Activated CD4-positive, alpha-beta memory T cell treated with anti-CD3 and anti-CD28 coated beads for 36 hours (primary cell): Measurements from ENCODE around the gene THADA. TPM values are rescaled to one million over a fixed set of nuclear protein-coding genes. Genes with fewer than 3 reads are reported as not detected.
A peak's percentile ranks its signal among the peaks of the same experiment; 100 is the strongest.

Experiments used
- CTCF ChIA-PET: fragments of 350-600 bp; sonication (Branson Sonifier 250); formaldehyde crosslinking; loops from one replicate; lab custom pipeline; 2021; ENCODE audit warnings: antibody characterized with exemption, inconsistent platforms; lab: Charles Lee
- POLR2A ChIA-PET: fragments of 350-600 bp; sonication (Branson Sonifier 250); formaldehyde crosslinking; loops from one replicate; lab custom pipeline; 2021; ENCODE audit warnings: antibody characterized with exemption; lab: Charles Lee
- DNase-seq: peaks from one replicate; pipeline ENCODE4 v3.0.0-alpha.2; 2020
- H3K27ac Mint-ChIP-seq: one replicate; pipeline ENCODE4 v1.8.0; 2021; ENCODE audit warnings: mixed read lengths
- H3K27me3 Mint-ChIP-seq: one replicate; pipeline ENCODE4 v1.8.0; 2021; ENCODE audit warnings: mixed read lengths
- H3K36me3 Mint-ChIP-seq: one replicate; pipeline ENCODE4 v1.8.0; 2021; ENCODE audit warnings: mixed read lengths
- H3K4me1 Mint-ChIP-seq: one replicate; pipeline ENCODE4 v1.8.0; 2021; ENCODE audit warnings: low read depth, mixed read lengths
- H3K4me3 Mint-ChIP-seq: one replicate; pipeline ENCODE4 v1.8.0; 2021; ENCODE audit warnings: mild to moderate bottlenecking, mixed read lengths
- H3K9me3 Mint-ChIP-seq: one replicate; pipeline ENCODE4 v1.8.0; 2021; ENCODE audit warnings: mixed read lengths
- intact Hi-C: fragments of 100-400 bp; cut with micrococcal nuclease; formaldehyde crosslinking; loops from one replicate; pipeline ENCODE4 v1.15.1; 2023
- total RNA-seq, 2 experiments: library from RNA; stranded (reverse); gene quantifications; one replicate each; pipeline ENCODE4 v1.2.3, GENCODE V29; 2021

Gene THADA
- total RNA-seq, 2 experiments from 2014 or later: 39.0 to 46.6 TPM

DNA sequence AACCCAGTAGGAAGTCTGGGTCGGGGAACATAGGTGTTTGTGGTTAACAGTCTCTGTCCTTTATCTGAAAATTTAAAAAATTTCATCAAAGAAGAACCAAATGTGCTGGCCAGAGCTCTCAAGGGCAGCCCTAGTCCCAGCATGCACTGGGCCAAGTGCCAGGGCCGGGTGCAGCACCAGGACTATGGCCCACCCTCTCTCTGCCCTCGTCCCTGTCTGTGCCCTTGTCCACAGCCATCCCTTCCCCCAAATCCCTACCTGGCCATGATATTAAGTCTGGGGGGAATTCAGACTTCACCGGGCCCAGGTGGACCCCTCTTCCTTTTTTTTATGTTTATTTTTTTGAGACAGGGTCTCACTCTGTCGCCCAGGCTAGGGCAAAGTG is 355.1 kb downstream of the THADA start:
- ChIA-PET POLR2A (no interaction called here), CTCF (interaction anchor here (0.7 to 2.0 kb wide), 3 partner anchors 11 to 114 kb away, joined by 3 to 7 read pairs (median 5); no protein-coding TSS in a partner anchor)
- no peak overlapping the region for H3K4me3 Mint-ChIP-seq
- no peaks in the 10 kb centered on the region for H3K9me3 Mint-ChIP-seq
- no peak overlapping the region for H3K27ac Mint-ChIP-seq
- intact Hi-C loops: no loop called here
- peaks cover 9% of the 10 kb centered on the region for H3K4me1 Mint-ChIP-seq
- peaks cover 1% of the 10 kb centered on the region for H3K36me3 Mint-ChIP-seq
- H3K27me3 Mint-ChIP-seq: no peaks in the 10 kb centered on the region
- no peak for DNase-seq

DNA sequence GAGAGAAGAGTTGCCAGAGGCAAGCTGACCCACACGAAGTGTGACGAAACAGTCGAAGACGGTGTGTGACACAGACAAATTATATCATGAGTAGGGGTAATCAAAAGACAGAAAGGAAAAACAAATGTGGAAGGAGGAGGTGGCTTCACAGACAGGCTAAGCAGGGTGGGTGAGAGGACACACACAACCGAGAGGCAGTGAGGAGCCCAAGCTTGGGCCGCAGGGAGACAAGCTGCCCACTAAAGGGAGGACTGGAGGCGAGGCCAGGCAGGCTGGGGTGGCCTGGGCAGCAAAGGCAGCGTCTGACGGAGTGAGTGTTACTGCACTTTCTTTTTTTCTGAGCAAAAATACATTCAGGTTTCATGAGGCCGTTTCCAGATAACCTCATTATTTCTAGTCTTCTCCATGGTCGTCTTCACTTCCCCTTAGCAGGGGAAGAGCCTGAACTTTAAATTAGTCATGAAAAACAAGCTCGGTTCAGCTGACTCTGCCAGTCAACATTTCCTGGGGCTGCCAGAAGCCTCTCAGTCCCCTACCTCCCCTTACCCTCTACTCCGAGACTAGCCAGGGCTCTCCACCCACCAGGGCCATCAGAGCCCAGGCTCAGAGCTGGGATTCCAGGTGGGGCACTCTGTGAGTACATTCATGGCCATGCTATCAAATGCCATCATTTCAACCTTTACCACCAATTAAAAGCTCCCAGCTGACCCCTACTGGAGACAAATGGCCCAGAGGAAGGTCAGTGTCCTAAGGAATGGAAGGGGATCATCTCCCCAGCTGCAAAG is 355.7 kb downstream of the THADA start:
- CTCF ChIA-PET: interaction anchor here (0.7 to 2.0 kb wide), 4 partner anchors 11 to 113 kb away, joined by 3 to 7 read pairs (median 4); no protein-coding TSS in a partner anchor
- no peak overlapping the region for H3K4me3 Mint-ChIP-seq
- peaks cover 1% of the 10 kb centered on the region for H3K36me3 Mint-ChIP-seq
- intact Hi-C loops: no loop called here
- H3K9me3 Mint-ChIP-seq: no peaks in the 10 kb centered on the region
- POLR2A ChIA-PET: no interaction called here
- no peak overlapping the region for H3K27ac Mint-ChIP-seq
- no peak for DNase-seq
- H3K27me3 Mint-ChIP-seq: no peaks in the 10 kb centered on the region
- peaks cover 9% of the 10 kb centered on the region for H3K4me1 Mint-ChIP-seq

DNA sequence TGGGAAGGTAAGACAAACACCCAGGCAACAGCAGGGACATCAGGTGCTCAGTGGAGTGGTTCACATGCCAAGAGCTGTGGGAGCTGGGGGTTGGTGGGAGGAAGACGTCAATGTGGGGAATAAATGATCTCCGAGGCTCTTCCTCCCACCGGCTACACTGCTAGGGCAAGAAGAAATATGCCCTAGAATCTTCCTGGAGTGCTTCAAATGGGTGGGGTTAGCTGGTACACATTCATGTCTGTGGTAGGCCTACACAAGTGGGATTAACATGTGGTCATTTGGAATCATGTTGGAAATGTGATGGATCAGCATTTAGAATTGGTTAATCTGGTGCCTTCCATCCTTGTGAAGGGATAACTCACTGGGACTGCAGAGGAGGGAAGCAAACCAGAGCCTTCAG is 357.0 kb downstream of the THADA start:
- H3K36me3 Mint-ChIP-seq: peaks cover 1% of the 10 kb centered on the region
- H3K4me1 Mint-ChIP-seq: peaks cover 9% of the 10 kb centered on the region
- POLR2A ChIA-PET: no interaction called here
- H3K4me3 Mint-ChIP-seq: no peak overlapping the region
- intact Hi-C loops: no loop called here
- DNase-seq: no peak
- no peaks in the 10 kb centered on the region for H3K27me3 Mint-ChIP-seq
- CTCF ChIA-PET: interaction anchor here (1.2 kb wide), 1 partner anchor 10 kb away, joined by 3 read pairs; no protein-coding TSS in a partner anchor
- H3K9me3 Mint-ChIP-seq: no peaks in the 10 kb centered on the region
- H3K27ac Mint-ChIP-seq: no peak overlapping the region

DNA sequence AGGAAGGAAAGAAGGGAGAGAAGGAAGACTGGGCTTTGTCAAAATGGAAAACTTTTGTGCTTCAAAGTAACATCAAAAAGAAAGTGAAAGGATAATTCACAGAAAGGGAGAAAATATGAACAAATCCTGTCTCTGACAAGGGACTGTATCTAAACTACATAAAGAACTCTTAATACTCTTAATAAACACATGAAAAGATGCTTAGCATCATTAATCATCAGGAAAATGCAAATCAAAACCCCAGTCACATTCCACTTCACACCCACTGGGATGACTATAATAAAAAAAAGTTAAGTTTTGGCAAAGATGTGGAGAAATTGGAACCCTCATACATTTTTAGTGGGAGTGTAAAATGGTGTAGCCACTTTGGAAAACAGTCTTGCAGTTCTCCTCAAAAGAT is 357.7 kb downstream of the THADA start:
- intact Hi-C loops: no loop called here

DNA sequence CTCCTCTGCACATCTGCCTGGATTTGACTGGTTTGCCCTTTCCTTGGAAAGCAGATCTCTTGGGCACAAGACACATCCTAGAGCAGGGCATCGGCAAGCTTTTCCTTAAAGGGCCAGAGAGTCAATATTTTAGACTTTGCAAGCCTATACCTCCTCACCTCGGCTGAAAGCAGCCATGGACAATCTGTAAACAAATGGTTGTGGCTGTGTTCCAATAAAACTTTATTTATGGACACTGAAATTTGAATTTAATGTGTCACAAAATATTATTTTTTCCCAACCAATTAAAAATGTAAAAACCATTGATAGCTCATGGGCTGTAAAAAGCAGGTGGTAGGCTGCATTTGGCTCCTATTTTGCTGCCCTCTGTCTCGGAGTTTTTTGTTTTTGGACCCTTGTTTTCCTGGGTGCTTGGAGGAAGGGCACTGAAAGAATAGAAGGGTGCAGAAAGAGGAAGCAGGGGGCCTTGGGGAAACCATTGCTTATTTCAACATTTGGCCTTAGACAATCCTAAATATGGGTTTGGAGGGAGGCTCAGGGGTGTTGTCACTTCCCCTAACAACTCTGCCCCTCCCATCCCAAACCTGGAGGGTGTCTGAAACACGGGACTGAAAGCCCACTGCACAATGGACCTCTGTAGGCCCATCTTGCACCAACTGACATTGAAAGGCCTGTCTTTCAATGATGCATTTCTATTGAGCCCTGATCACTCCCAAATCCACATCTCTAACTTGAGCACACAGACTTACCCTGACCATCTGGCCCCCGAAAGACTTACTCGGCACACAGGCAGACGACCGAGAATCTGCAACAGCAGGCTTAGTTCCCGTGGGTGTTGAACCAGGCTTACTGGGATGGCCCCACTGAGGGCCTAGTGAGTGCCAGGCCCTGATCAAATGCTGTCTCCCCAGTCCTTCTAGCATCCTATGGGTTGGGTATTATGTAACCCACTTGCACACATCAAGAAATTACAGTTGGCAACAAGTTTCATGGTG is 362.3 kb downstream of the THADA start:
- Mint-ChIP-seq H3K4me3 (no peak overlapping the region), H3K4me1 (peaks cover 21% of the 10 kb centered on the region), H3K27me3 (no peaks in the 10 kb centered on the region), H3K27ac (no peak overlapping the region), H3K36me3 (peaks cover 12% of the 10 kb centered on the region), H3K9me3 (no peaks in the 10 kb centered on the region)
- intact Hi-C loops: no loop called here
- DNase-seq: no peak
- ChIA-PET POLR2A (no interaction called here), CTCF (interaction anchor here (0.6 to 7.9 kb wide), 3 partner anchors 41 to 251 kb away, joined by 3 to 419 read pairs (median 5); no protein-coding TSS in a partner anchor)

More for the DNA sequence above, 357.7 kb downstream of the THADA start:
- Mint-ChIP-seq H3K36me3 (peaks cover 1% of the 10 kb centered on the region), H3K27ac (peak overlapping the region; percentile 45), H3K9me3 (no peaks in the 10 kb centered on the region), H3K4me3 (no peak overlapping the region), H3K4me1 (peaks cover 9% of the 10 kb centered on the region), H3K27me3 (no peaks in the 10 kb centered on the region)
- ChIA-PET POLR2A (no interaction called here), CTCF (no interaction called here)
- no peak for DNase-seq

- Mint-ChIP-seq H3K27me3 (no peaks in the 10 kb centered on the region), H3K4me3 (no peak overlapping the region), H3K27ac (no peak overlapping the region), H3K4me1 (peaks cover 23% of the 10 kb centered on the region), H3K9me3 (no peaks in the 10 kb centered on the region), H3K36me3 (peaks cover 13% of the 10 kb centered on the region)
- no peak for DNase-seq
- POLR2A ChIA-PET: no interaction called here
- intact Hi-C loops: loop anchor here (1.0 kb wide), 1 partner anchor 38 kb away; no protein-coding TSS in a partner anchor
- CTCF ChIA-PET: interaction anchor here (1.4 to 7.9 kb wide), 2 partner anchors 102 to 284 kb away, joined by 3 to 419 read pairs; no protein-coding TSS in a partner anchor
Observed at GRCh38 chr2:43230951-43231827, 364.6 kb downstream of the THADA start.

- Mint-ChIP-seq H3K27ac (no peak overlapping the region), H3K4me1 (peaks cover 23% of the 10 kb centered on the region), H3K36me3 (peaks cover 20% of the 10 kb centered on the region), H3K9me3 (no peaks in the 10 kb centered on the region), H3K4me3 (no peak overlapping the region), H3K27me3 (no peaks in the 10 kb centered on the region)
- POLR2A ChIA-PET: no interaction called here
- CTCF ChIA-PET: interaction anchor here (1.4 to 13.7 kb wide), 11 partner anchors 10 to 402 kb away, joined by 3 to 419 read pairs (median 14); no protein-coding TSS in a partner anchor
- DNase-seq: no peak
- intact Hi-C loops: loop anchor here (1.0 kb wide), 1 partner anchor 39 kb away; no protein-coding TSS in a partner anchor
Observed at GRCh38 chr2:43230351-43230885, 365.4 kb downstream of the THADA start.

GRCh38 chr2:43228756-43229659 is 366.8 kb downstream of the THADA start:
- Mint-ChIP-seq H3K36me3 (peaks cover 27% of the 10 kb centered on the region), H3K9me3 (no peaks in the 10 kb centered on the region), H3K4me1 (peaks cover 23% of the 10 kb centered on the region), H3K4me3 (peak overlapping the region; percentile 20), H3K27me3 (no peaks in the 10 kb centered on the region), H3K27ac (peak overlapping the region; percentile 53)
- intact Hi-C loops: loop anchor here (1.0 to 2.0 kb wide), 10 partner anchors 9 to 400 kb away; no protein-coding TSS in a partner anchor
- peak; percentile 33 for DNase-seq
- ChIA-PET POLR2A (interaction anchor here (0.6 to 13.4 kb wide), 9 partner anchors 9 to 367 kb away, joined by 3 to 283 read pairs (median 5); partner anchors contain the start of gene THADA), CTCF (interaction anchor here (0.6 to 13.7 kb wide), 59 partner anchors 10 to 599 kb away, joined by 3 to 419 read pairs (median 5); no protein-coding TSS in a partner anchor)

- Mint-ChIP-seq H3K4me1 (peaks cover 23% of the 10 kb centered on the region), H3K4me3 (peak overlapping the region; percentile 80), H3K27me3 (no peaks in the 10 kb centered on the region), H3K9me3 (no peaks in the 10 kb centered on the region), H3K36me3 (peaks cover 34% of the 10 kb centered on the region), H3K27ac (peak overlapping the region; percentile 53)
- CTCF ChIA-PET: interaction anchor here (0.6 to 13.7 kb wide), 40 partner anchors 9 to 400 kb away, joined by 3 to 419 read pairs (median 7); no protein-coding TSS in a partner anchor
- intact Hi-C loops: loop anchor here (2.0 kb wide), 3 partner anchors 312 to 400 kb away; no protein-coding TSS in a partner anchor
- DNase-seq: no peak
- POLR2A ChIA-PET: interaction anchor here (0.9 to 13.4 kb wide), 9 partner anchors 9 to 418 kb away, joined by 3 to 283 read pairs (median 6); partner anchors contain the start of gene THADA
Observed at GRCh38 chr2:43228321-43228751, 367.5 kb downstream of the THADA start.
